Stomach (tissue), 9 donors: ENCODE results near the gene SORCS2. TPM values are rescaled to one million over a fixed set of nuclear protein-coding genes. Genes with fewer than 3 reads are reported as not detected.

Experiments used
- DNase-seq, 2 donors: peaks; one replicate each; pipeline versions ENCODE4 v3.0.0 to v3.0.0-alpha.2; 2013 to 2019
- H3K27ac ChIP-seq, 5 donors: fragments of 200-600 bp in 4 of 5; sonication (generic) in 4 of 5; one replicate each; pipeline ENCODE4 v1.5.1; 2013 to 2019; ENCODE audit warnings: mild to moderate bottlenecking in 1 of 5, moderate library complexity in 1 of 5
- H3K27me3 ChIP-seq, 3 donors: fragments of 200-600 bp; sonication (generic); one replicate each; pipeline ENCODE4 v1.5.1; 2017 to 2019; ENCODE audit warnings: mixed run types in 1 of 3
- H3K36me3 ChIP-seq, 4 donors: fragments of 200-600 bp; sonication (generic); 1 replicate in 3 of 4; 2 replicates in 1 of 4; pipeline ENCODE4 v1.5.1; 2016 to 2019
- H3K4me1 ChIP-seq, 4 donors: fragments of 200-600 bp; sonication (generic); one replicate each; pipeline ENCODE4 v1.5.1; 2016 to 2019
- H3K4me3 ChIP-seq, 4 donors: fragments of 200-600 bp; sonication (generic) in 3 of 4; one replicate each; pipeline ENCODE4 v1.5.1; 2016 to 2019; ENCODE audit warnings: mild to moderate bottlenecking in 1 of 4
- H3K9me3 ChIP-seq, 4 donors: fragments of 200-600 bp; sonication (generic); one replicate each; pipeline ENCODE4 v1.5.1; 2016 to 2019
- EP300 ChIP-seq: sonication (generic); formaldehyde crosslinking; IDR thresholded peaks from one replicate; pipeline ENCODE4 v1.6.1; 2017; ENCODE audit warnings: antibody characterized with exemption
- POLR2A ChIP-seq, 4 donors: fragments of 450-650 bp; IDR thresholded peaks; one replicate each; pipeline ENCODE4 v1.6.1; 2016; ENCODE audit warnings: antibody characterized with exemption in 4 of 4, control low read depth in 2 of 4, mild to moderate bottlenecking in 1 of 4, moderate library complexity in 1 of 4
- POLR2AphosphoS5 ChIP-seq, 3 donors: sonication (generic); formaldehyde crosslinking; IDR thresholded peaks; one replicate each; pipeline ENCODE4 v1.6.1; 2016; ENCODE audit warnings: antibody characterized with exemption in 3 of 3
- WGBS, 5 donors: extraction: QIAGEN DNeasy Blood & Tissue Kit in 3 of 5; methylation state at CpG; one replicate each; pipeline versions ENCODE4 v1.1.5 to v1.1.7; 2013 to 2018; 5-methylcytosine and 5-hydroxymethylcytosine counted together
- intact Hi-C: fragments of 100-400 bp; cut with DNase I; formaldehyde crosslinking; loops from one replicate; pipeline ENCODE4 v1.15.1; 2023; ENCODE audit warnings: low total_unique reads
- polyA plus RNA-seq, 3 donors: library from polyadenylated mRNA; stranded (reverse); fragments of 200-250 nt; gene quantifications; one replicate each; pipeline ENCODE4 v1.2.3, GENCODE V29; 2013
- total RNA-seq, 5 donors: library from RNA; depleted of rRNA; stranded (reverse); fragments of >200 nt; gene quantifications; one replicate each; pipeline versions ENCODE4 v1.1.0 to v1.2.3, GENCODE V29; 2014 to 2016
- TF ChIP-seq, protein P1 (sequence below), 7 experiments: fragments of 450-650 bp in 4 of 7; fragments of 200-600 bp in 3 of 7; sonication (generic) in 3 of 7; IDR thresholded peaks; one replicate each; pipeline ENCODE4 v1.5.1; 2016 to 2019; ENCODE audit warnings: antibody characterized with exemption in 7 of 7, control low read depth in 2 of 7, mild to moderate bottlenecking in 1 of 7
- donor health status: healthy with polysubstance abuse.
- donor health status: Bipolar disorder and iron deficiency.
- donor health status: healthy.

The SORCS2 gene
- total and polyA plus RNA-seq, 8 donors, result under 0.01 to 13.0 (median 0.50) TPM; not detected in 1

DNA sequence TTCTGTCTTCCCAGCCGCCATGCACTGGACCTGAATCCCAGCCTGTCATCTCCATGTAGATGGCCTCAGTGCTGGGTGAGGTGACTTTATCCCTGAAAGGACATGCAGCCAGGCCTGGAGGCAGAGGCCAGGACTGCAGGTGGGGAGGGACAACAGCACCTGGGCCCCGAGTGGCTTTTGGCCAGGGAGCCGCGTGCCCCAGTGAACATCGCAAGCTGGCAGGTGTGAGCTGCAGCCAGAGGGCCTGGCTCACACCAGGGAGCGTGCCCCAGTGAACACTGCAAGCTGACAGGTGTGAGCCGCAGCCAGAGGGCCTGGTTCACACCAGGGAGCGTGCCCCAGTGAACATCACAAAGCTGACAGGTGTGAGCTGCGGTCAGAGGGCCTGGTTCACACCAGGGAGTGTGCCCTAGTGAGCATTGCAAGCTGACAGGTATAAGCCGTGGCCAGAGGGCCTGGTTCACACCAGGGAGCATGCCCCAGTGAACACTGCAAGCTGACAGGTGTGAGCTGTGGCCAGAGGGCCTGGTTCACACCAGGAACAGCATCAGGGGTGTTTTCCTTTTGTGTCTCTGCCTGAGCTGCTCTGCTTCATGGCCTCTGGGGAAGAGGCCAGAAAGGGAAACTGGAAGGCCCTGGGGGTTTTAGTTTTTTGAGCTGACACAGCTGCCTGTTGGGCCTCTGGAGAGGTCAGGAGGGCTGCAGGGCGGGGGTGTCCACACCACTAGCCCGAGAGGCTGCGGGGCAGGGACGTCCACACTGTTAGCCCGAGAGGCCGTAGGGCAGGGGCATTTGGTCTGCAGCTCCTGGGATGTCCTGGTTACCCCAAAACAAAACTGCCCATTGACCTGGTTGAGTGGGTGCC, 265.1 kb downstream of the SORCS2 start:
- H3K4me3 ChIP-seq, result no peak overlapping the region
- no peaks in the 10 kb centered on the region for H3K4me1 ChIP-seq
- DNase-seq, result no peak
- intact Hi-C loops, result no loop called here
- 82 to 95% (median 88%) methylated on average over 6 to 16 of the region's 16 CpGs for WGBS, 5 donors
- no peak overlapping the region for H3K27ac ChIP-seq
- peaks cover 0 to 30% (median 0%) of the 10 kb centered on the region in 3 donors for H3K27me3 ChIP-seq
- H3K36me3 ChIP-seq, result no peaks in the 10 kb centered on the region
- no peaks in the 10 kb centered on the region for H3K9me3 ChIP-seq
- no peak for TF ChIP-seq EP300
- TF ChIP-seq POLR2A (IDR thresholded peaks at IDR 0.05), result no peak
- TF ChIP-seq POLR2AphosphoS5 (IDR thresholded peaks at IDR 0.05), result no peak
- TF ChIP-seq, protein P1, sequence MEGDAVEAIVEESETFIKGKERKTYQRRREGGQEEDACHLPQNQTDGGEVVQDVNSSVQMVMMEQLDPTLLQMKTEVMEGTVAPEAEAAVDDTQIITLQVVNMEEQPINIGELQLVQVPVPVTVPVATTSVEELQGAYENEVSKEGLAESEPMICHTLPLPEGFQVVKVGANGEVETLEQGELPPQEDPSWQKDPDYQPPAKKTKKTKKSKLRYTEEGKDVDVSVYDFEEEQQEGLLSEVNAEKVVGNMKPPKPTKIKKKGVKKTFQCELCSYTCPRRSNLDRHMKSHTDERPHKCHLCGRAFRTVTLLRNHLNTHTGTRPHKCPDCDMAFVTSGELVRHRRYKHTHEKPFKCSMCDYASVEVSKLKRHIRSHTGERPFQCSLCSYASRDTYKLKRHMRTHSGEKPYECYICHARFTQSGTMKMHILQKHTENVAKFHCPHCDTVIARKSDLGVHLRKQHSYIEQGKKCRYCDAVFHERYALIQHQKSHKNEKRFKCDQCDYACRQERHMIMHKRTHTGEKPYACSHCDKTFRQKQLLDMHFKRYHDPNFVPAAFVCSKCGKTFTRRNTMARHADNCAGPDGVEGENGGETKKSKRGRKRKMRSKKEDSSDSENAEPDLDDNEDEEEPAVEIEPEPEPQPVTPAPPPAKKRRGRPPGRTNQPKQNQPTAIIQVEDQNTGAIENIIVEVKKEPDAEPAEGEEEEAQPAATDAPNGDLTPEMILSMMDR (IDR thresholded peaks at IDR 0.05), result no peak

DNA sequence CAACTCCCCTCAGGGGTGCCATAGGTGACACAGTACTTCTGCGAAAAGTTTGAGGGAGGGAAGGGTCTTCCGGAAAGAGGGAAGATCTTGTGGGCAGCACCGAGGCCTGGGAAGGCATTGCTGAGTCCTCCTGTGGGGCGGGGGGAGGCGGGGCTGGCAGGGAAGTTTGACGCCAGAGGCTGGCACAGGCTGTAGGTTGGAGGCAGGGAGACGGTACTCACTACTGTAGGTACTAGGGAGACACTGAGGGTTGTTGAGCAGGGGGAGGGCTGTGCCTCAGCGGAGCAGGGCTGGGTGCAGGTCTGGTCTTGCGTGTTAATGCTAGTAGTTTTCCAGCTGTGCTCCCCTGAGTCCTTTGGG, 265.7 kb downstream of the SORCS2 start:
- H3K9me3 ChIP-seq, result no peaks in the 10 kb centered on the region
- DNase-seq, result no peak
- no peaks in the 10 kb centered on the region for H3K36me3 ChIP-seq
- H3K27ac ChIP-seq, result no peak overlapping the region
- no peak overlapping the region for H3K4me3 ChIP-seq
- H3K27me3 ChIP-seq, result peaks cover 0 to 32% (median 0%) of the 10 kb centered on the region in 3 donors
- TF ChIP-seq POLR2AphosphoS5 (IDR thresholded peaks at IDR 0.05), result no peak
- no peak for TF ChIP-seq POLR2A (IDR thresholded peaks at IDR 0.05)
- TF ChIP-seq, protein P1 (IDR thresholded peaks at IDR 0.05), result no peak
- TF ChIP-seq EP300, result no peak
- intact Hi-C loops, result no loop called here
- 62 to 72% (median 66%) methylated on average over 4 to 9 of the region's 9 CpGs for WGBS, 5 donors
- H3K4me1 ChIP-seq, result no peaks in the 10 kb centered on the region

DNA sequence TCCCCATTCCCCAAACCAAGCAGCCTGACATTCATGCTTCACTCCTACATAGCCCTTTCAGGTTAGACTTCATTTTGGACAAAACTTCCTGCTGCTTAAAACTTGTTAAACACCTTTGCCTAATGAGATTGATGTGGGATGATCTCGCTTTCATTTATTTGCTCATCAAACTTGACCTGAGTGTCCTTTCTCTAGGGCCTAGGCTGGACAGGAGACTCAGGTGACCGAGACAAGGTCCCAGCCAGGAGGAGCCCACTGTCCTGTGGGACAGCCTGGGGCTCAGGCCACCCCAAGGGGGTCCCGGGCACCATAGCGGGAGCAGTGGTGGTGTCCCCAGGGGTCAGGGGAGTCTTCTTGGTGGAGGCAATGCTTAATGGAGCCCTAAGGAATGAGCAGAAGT, 266.1 kb downstream of the SORCS2 start:
- Histone ChIP-seq H3K4me3 (no peak overlapping the region), H3K4me1 (no peaks in the 10 kb centered on the region), H3K27me3 (peaks cover 0 to 32% (median 0%) of the 10 kb centered on the region in 3 donors), H3K9me3 (no peaks in the 10 kb centered on the region), H3K27ac (no peak overlapping the region), H3K36me3 (no peaks in the 10 kb centered on the region)
- no peak for DNase-seq
- WGBS, 5 donors, result 80 to 93% (median 83%) methylated on average over 1 to 4 of the region's 4 CpGs
- TF ChIP-seq EP300, result no peak
- no peak for TF ChIP-seq POLR2A (IDR thresholded peaks at IDR 0.05)
- TF ChIP-seq, protein P1 (IDR thresholded peaks at IDR 0.05), result no peak
- TF ChIP-seq POLR2AphosphoS5 (IDR thresholded peaks at IDR 0.05), result no peak
- intact Hi-C loops, result no loop called here

DNA sequence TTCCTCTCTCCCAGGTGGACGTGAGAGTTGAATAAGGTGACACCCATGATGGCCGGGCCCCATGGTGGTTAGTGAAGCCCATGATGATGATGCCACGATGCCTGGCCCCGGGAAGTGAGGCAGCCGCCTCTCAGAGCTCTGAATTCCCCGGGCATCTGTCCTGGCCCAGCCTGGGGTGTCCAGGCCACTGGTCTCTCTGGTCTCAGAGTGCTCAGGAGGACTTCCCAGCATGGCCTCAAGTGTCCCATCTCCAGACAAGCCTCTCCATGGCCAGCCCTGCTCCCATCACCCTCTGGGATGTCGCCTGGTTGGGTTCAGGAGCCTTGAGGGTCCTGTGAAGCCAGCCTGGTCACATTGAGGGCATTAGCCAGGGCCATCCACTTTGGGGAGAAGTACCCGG, 267.1 kb downstream of the SORCS2 start:
- Histone ChIP-seq H3K4me3 (no peak overlapping the region), H3K9me3 (no peaks in the 10 kb centered on the region), H3K36me3 (no peaks in the 10 kb centered on the region), H3K27me3 (peaks cover 0 to 32% (median 0%) of the 10 kb centered on the region in 3 donors), H3K27ac (no peak overlapping the region), H3K4me1 (no peaks in the 10 kb centered on the region)
- WGBS, 5 donors, result 71 to 95% (median 85%) methylated on average over 1 to 8 of the region's 8 CpGs
- intact Hi-C loops, result no loop called here
- DNase-seq, result no peak
- TF ChIP-seq POLR2A (IDR thresholded peaks at IDR 0.05), result no peak

DNA sequence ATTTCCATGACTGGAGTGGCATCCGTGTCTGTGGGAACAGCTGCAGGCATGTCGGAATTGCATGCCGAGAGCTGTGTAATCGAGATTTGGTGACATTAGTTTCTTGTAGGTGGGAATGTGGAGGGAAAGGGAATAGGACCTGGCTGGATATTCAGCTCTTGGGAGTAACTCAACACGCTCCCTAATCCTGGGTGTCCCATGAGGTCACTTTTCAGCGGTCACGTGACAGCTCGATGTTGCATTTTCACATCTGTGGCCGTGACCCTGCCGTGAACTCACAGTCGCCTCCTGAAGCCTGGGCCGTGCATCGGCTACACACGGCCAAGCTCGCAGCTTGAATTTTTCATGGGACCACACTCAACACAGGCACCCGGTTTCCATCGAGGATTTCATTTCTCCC, 268.2 kb downstream of the SORCS2 start:
- Histone ChIP-seq H3K27ac (no peak overlapping the region), H3K9me3 (peaks cover 0 to 1% (median 0%) of the 10 kb centered on the region in 4 donors), H3K27me3 (peaks cover 0 to 37% (median 0%) of the 10 kb centered on the region in 3 donors), H3K4me1 (no peaks in the 10 kb centered on the region), H3K36me3 (no peaks in the 10 kb centered on the region), H3K4me3 (no peak overlapping the region)
- 48 to 58% (median 52%) methylated on average over 17 of the region's 17 CpGs for WGBS, 5 donors
- TF ChIP-seq, protein P1 (IDR thresholded peaks at IDR 0.05), result no peak
- TF ChIP-seq POLR2A (IDR thresholded peaks at IDR 0.05), result no peak
- TF ChIP-seq POLR2AphosphoS5 (IDR thresholded peaks at IDR 0.05), result no peak
- TF ChIP-seq EP300, result no peak
- DNase-seq, result peak in 1 of 2 donors; percentile 65
- intact Hi-C loops, result no loop called here
